Endometrial microvascular endothelial cells (primary cell): ENCODE measurements around the gene QRICH1. TPM values are rescaled to one million over a fixed set of nuclear protein-coding genes. Genes with fewer than 3 reads are reported as not detected.

Experiments used
- in situ Hi-C: cut with HindIII; loops from 2 replicates; pipeline ENCODE4 v1.10.0; 2017; ENCODE audit warnings: low sequenced_read_pairs, low pct_unique_long_range_greater_than_20kb; ENCODE audit errors: inconsistent ontology term
- total RNA-seq: library from RNA; depleted of rRNA; stranded (reverse); fragments of >200 nt; gene quantifications from one replicate; pipeline ENCODE4 v1.2.3, GENCODE V29; 2015; ENCODE audit errors: inconsistent ontology term

The QRICH1 gene
- 60.3 TPM for total RNA-seq

GRCh38 chr3:49093853-49094767 lies at the start of gene QRICH1:
Gene QRICH1 (minus strand): TSS chr3:49094071. CDS start chr3:49077017, 17,054 bp downstream.
- in situ Hi-C loops, result loop anchor here (10.0 kb wide), 1 partner anchor 321 kb away; the partner anchor contains the start of genes RHOA and TCTA

GRCh38 chr3:49140080-49140479 lies 46.2 kb upstream of the QRICH1 start:
- in situ Hi-C loops, result no loop called here

- in situ Hi-C loops, result no loop called here
Measured at GRCh38 chr3:49135499-49135898, 41.6 kb upstream of the QRICH1 start.

GRCh38 chr3:49134471-49135265 lies 40.8 kb upstream of the QRICH1 start:
- in situ Hi-C loops, result no loop called here

GRCh38 chr3:49133226-49133951 lies 39.5 kb upstream of the QRICH1 start:
- in situ Hi-C loops, result no loop called here

DNA sequence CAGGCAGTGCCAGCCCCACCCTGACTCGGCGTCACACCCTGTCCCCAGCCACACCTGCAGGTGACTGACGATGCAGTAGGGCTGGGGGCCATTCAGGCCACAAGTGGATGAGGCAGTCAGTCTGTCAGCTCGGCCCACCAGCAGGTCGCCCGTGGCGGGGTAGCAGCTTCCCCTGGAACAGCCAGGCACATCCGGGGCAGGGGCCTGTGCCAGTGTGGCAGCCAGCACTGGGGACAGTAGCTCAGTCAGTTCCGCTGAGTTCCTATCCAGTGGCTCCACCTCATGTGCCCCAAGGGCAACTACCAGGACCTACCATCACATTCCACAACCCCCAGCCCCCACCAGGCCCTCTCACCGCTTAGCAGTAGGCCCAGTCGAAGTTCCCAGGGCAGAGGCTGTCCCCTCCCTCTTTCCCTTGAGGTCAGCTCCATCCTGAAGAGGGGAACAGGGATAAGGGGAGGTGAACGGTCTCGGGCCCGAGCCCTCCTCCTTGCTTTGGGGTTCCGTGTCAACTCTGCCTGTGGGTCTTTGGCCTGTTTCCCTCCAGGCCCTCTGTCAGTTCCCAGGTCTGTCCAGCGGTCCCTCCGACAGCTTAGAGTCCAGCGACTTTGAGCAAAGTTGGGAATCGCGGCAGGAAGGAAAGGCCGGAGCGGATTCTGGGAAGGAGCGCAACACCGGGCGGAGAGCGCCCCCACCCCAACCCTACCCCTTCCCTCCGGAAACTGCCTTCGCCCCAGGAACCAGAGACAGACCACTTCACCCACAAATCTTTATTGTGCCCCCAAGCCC lies 38.8 kb upstream of the QRICH1 start, which contains the start of gene LAMB2:
LAMB2 (minus strand) TSS at position 614 of the 789 bp plus-strand sequence; CDS start at position 431, 183 bp downstream.
- in situ Hi-C loops, result no loop called here

DNA sequence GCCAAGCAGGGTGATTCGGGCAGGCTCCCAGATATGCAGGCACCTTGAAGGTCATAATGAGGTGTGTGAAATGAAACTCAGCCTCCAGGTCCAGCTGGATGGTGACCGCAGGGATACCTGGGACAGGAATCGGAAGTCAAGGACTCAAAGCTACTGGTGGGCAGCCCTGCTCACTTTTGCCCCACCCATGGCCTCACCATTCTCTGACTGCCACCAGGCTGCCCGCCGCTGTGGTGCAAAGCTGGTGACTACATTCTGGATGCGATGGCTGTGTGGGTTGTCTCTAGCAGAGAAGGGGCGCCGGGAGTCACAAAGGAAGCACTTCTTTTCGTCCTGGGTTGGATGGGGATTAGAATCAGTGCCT lies 38.2 kb upstream of the QRICH1 start:
- in situ Hi-C loops, result no loop called here

GRCh38 chr3:49131576-49131975 lies 37.7 kb upstream of the QRICH1 start:
- in situ Hi-C loops, result no loop called here

- in situ Hi-C loops, result no loop called here
Measured at GRCh38 chr3:49131040-49131439, 37.2 kb upstream of the QRICH1 start.

DNA sequence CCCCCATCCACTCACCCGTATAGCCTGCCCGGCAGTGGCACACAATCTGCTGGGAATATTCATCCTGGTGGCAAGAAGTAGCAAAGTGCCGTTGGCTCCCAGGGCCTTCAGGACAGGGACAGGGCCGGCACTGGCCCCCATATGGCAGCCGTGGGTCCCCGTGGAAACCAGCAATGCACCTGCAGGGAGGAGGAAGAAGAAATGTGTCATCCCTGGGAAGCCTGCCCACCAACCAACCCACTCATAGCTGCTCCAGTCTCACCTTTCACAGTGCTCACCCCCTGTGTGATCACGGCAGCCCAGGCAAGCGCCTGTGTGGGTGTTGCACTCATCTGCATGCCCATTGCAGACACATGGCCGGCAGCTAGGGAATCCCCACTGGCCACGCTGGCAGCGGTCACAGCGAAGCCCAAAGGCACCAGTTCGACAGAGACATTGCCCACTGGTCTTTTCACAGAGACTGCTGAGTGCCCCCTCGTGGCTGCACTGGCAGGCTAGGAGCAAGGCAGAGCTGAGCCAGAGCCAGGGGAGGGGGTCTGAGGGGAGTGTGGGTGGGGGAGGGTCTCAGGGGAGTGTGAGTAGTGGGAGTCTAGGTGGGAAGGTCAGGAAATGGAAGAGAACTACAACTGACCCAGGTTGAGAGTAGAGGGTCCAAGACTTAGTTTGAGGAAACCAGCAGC lies 31.3 kb upstream of the QRICH1 start:
- in situ Hi-C loops, result no loop called here

DNA sequence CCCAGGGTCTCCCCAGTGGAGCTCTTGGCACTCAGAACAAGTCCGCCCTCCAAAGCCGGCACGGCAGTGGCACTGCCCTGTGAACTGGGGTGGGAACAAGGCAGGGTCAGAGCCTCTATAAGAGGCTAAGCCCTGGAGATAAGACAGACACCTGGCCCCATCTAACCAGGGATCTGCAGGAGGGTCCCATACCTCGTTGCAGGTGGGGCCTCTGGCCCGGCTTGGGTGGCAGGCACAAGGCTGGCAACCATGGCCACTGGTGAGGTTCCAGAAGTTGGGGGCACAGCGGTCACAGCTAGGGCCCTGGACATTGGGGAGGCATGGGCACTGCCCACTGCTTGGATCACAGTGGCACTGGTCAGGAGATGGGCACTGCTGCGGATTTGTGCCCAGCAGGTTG lies 30.3 kb upstream of the QRICH1 start:
- in situ Hi-C loops, result no loop called here

DNA sequence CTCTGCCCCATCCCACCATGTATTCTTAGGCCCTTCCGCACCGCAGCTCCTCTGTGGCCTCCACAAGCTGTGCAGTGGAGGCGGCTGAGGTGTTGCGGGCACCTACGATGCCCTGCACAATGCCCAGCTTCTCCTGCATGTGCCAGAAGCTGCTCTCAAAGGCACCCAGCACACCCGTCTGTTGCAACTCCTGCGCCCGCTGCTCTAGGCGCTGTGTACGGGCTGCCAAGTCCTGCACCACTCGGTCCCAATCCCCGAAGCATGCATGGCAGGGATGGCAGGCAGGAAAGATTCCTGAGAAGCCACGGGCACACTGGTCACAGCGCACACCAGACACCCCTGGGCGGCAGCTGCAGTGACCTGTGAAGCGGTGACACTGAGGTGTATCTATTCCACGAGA lies 29.8 kb upstream of the QRICH1 start:
- in situ Hi-C loops, result no loop called here

DNA sequence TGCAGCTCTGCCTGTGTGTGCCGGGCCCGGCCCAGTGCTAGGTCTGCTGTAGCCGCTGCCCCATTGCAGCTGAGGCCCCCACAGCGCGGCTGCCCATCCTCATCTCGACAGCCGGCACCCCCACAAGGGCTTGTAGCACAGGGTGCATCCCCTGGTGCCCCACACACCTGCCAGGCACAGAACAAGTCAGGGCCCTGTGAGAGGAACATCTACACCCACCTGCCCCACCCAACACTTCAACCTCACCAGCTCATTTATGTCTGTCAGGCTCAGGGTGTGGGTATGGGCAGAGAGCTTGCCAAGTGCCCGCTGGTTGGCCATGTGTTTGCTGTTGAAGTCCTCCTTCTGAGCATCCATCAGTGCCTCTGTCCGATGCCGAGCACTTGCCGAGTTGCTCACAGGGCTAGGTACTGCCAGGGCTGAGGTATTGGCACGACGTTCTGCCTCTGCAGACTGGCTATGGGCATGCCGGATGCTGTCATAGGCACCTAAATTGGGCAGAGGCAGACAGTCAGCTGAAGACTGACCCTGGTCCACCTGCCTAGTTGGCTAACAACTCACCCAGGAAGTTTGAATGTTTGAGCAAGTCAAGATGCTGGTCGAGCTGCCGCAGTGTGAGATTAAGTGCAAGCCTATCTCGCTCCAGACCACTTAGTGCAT lies 29.1 kb upstream of the QRICH1 start:
- in situ Hi-C loops, result no loop called here

GRCh38 chr3:49122451-49122850 lies 28.6 kb upstream of the QRICH1 start:
- in situ Hi-C loops, result no loop called here

DNA sequence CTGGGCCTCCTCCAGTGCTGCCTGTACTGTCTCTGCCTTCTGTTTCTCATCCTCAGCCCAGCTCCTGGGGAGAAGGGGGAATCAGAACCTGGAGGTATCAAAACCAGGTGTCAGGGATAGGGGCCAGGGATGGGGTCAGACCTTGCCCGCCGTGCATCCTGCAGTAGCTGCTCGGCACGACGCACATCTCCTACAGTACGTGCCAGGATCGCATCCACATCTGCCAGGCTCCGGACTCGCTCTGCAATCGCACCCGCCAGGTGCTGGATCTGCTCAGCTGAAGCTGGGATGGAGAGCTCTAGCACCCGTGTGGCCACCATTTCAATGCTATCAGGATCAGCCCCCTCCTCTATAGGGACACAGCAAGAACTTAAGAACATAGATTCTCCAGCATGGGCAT lies 28.2 kb upstream of the QRICH1 start:
- in situ Hi-C loops, result no loop called here

- in situ Hi-C loops, result no loop called here
Measured at GRCh38 chr3:49121132-49121736, 27.4 kb upstream of the QRICH1 start.
